GM21423 (cell line): Measurements from ENCODE around the gene TTLL11.
"Not testable (repeated sequence)": the region's sequence is repeated elsewhere in the genome, so short reads cannot be mapped to it uniquely, and the experiment has no call there.

ENCODE experiments used
- ATAC-seq: cut with Tn5 transposase; IDR thresholded peaks from one replicate; pipeline ENCODE4 v1.9.1; 2021; ENCODE audit warnings: mild to moderate bottlenecking, moderate library complexity; ENCODE audit not compliant: unreplicated experiment

The TTLL11 gene

DNA sequence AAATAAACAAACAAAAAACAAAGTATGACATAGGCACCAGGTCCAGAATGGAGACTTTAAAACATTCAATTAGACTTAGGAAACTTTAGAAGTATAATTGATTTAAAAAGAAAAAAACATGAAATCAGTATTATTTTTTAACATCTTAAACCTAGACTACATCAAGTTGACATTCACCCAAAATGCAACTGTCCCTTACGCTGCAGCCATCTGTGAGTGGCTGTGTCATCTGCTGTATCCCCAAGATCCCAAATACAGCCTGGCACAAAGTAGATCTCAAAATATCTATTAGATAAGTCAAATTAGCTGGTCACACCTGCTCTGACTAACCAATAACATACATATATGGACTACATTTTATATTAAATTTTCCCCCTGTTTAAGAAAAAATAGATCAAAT is 7.8 kb downstream of the TTLL11 start:
- ATAC-seq, result no peak

DNA sequence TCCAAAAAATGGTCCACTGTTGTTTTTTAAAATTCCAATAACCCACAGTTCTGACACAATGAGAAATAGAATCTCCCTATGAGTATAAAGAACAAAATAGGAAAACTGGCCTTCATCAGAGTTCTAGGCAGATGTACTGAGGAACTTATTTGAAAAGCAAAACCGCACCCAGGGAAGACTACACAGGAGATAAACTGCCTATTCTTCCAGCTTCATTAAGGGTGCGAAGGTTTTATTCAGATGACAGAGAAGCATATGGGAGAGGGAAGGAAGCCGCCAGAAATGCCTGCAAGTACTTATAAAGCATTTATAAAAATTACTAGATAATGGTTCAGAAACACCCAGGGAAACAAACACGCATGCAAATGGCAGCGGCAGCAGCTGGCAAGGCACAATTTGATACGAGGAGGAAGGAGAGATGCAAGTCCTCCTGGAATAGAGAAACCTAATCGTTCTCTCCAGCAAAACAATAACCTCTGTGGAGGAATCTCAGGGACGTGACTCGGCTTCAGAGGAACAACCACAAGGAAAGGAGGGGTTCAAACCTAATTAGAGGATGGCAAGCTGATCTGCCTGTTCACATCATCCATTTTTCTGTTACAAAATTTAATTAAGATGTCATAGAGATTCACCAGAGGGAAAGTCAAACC is 9.0 kb downstream of the TTLL11 start:
- ATAC-seq, result no peak

- ATAC-seq, result no peak
These were observed 12.1 kb downstream of the TTLL11 start for GRCh38 chr9:122080986-122081385.

DNA sequence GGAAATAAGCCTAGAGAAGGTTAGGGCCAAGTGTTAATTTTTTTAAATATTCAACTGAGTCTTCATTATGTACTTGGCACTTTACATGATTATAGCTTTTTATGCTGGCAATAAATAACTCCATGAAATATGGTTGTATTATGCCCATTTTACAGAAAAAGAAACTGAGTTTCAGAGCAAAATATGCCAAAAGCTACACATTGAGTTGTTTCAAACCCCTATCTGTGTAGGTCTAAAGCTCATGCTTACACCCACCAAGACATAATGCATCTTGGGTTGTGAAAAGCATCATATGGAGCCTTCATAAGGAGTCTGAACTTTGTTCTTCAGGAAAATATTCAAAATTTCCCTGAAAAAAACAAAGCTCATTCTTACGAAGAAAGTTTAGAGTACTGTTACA is 14.6 kb downstream of the TTLL11 start:
- ATAC-seq, result no peak

- no peak for ATAC-seq
These were observed 16.3 kb downstream of the TTLL11 start for GRCh38 chr9:122076773-122077172.

DNA sequence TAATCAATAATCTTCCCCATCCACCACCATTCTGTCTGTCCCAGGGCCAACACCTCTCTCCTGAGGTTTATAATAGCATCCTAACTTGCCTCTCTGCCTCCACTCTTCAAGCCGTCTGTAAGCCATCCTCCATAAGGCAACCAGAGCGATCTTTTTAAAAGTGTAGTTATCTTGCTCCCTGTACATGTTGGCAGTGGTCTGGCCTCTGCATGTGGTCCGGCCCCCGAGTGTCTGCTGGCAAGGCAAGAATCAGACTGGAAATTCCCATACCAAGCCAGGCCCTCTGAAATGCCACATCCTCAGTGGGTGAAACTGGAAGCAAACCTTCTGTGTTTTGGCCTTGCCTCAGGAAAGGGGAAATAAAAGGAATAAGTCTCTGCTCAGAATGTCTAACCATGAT is 17.0 kb downstream of the TTLL11 start:
- ATAC-seq, result no peak

DNA sequence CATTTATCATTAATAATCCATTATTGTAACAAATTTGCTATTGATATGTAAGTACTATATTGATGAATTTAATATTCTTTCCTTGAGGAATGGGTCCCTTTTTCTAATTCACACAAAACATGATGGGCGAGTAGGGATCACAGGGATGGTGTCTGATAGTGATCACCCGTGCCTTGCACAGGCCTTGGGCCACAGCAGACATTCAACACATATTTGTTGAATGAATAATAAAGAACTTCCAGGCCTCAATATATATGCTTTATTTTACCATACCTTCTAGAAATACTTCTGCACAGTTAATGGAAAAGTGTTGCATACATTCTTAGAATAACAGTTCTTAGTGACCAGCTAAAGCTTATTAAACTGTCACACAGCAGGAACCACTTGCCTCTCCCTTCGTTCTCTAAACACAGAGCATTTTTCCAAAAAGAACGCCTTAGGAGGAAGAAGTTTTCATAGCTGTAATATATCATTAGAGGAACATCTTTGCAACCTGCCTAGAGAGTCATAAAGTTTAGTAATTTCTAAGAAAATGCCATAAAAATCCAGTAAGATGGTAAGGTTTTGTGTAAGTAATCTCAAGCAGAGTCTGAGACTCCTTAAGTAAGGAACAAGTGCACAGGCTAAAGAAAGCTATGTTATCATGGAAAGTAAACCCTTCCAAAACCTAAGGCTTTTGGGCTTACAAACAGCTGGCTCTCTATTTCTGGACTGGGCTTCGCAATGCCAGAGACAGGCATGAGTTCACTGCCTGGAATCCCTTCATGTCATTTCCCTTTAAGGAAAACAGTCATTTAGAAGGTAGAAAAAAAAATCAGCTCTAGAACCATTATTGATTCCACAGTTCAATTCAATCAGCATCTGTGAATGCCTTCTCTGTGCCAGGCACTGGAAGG is 17.7 kb downstream of the TTLL11 start:
- no peak for ATAC-seq

DNA sequence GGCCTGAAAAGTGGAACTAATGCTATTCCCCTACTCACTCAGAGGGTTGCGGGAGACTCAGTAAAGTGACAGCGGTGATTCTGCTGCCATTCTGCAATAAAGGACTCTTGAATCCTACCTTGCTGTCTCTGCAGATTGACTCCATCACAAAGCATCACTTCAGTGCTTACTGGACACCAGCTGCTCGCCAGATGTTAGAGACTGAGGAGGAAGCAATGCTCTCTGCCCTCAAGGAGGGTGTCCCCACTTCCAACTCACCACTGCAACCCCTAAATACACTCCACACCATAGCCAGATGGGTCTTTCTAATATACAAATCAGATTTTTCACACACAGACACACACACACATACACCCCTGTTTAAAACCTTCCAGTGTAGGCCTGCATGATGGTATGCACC is 21.4 kb downstream of the TTLL11 start:
- no peak for ATAC-seq

DNA sequence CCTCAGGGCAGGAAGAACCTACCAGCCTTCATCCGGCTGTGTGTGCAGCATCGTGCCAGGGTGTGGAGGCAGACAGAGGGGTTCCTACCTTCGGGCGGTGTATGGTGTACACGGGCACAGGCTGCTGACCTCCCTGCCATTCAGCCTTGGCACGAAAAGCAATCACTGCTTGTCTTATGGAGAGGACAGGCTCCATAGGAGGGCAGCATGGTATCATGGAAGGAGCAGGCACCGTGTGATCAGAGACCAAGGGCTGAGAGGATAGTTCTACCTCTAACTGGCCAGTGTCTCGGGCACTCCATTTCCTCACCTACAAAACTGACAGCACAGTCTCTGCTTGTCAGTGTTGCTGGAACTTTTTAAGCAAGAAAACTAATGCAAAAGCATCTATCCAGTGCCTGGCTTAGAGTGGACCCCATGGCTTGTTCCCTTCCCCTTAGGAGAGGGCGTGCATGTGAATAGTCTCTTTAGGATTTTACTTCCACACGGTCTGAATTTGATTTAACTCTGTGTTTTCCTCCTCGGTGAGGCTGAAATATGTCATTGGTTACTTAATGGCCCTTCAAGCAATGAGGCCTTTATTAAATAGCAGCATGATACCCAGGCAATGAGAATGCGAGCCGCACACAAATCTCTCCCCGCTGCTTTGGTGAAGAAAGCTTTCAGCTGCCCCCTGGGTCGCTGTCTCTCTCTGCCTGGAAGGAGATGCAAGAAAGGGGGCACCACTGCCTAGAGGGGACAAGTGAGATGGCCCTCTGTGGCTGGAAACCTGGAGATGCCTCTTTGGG is 22.2 kb downstream of the TTLL11 start:
- no peak for ATAC-seq

- ATAC-seq, result not testable (repeated sequence)
These were observed 26.4 kb downstream of the TTLL11 start for GRCh38 chr9:122066680-122067079.

DNA sequence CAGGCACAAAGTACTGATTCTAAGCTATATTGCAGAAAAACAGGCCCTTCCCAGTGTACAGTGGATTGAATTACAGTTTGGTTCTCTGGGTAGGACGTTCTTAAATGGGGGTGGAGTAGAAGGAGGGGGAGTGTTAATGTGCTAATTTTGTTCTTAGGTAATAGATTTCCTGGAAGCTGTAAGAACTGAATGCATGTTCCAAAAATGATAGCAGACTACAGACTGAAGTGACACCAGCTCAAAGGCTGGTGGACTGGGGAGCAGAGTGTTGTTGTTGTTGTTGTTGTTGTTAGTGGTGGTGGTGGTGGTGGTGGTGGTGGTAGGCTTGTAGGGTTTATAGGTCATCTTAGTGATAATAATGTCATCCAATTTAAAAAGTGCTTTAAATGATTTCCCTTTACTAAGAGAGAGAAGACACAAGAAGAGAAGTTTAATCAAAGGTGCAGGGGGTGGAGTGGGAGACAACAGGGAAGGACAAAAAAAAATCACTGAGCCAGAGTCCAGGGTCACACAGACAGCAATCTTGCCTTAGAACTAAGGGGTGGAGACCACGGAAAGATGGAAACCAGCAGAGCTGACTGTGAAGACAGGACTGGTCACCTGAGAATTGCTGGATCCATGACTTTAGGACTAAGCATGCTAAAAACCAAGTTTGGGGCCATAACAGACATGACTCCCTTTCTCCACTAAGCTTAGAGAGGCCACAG is 27.0 kb downstream of the TTLL11 start:
- ATAC-seq, result no peak

GRCh38 chr9:122060481-122060880 is 32.6 kb downstream of the TTLL11 start:
- no peak for ATAC-seq

DNA sequence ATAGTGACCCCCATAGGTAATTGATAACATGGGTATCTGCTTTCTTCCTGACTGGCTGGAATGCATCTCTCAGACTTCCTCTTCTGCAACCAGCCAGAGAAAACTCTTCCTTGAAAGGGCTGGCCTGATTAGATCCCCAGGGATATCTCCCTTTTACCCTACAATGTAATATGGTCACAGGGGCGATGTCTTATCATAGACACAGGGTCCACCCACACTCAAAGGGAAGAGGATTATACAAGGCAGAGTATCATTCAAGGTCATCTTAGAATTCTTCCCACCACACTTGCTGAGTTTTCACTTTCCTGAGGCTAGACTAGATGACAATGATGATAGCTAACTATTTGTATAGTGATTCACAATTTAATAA is 33.2 kb downstream of the TTLL11 start:
- no peak for ATAC-seq

- ATAC-seq, result no peak
These were observed 33.7 kb downstream of the TTLL11 start for GRCh38 chr9:122059214-122059954.

GRCh38 chr9:122058709-122059108 is 34.4 kb downstream of the TTLL11 start:
- ATAC-seq, result no peak

GRCh38 chr9:122058051-122058450 is 35.1 kb downstream of the TTLL11 start:
- no peak for ATAC-seq

- ATAC-seq, result no peak
These were observed 35.9 kb downstream of the TTLL11 start for GRCh38 chr9:122057211-122057610.

DNA sequence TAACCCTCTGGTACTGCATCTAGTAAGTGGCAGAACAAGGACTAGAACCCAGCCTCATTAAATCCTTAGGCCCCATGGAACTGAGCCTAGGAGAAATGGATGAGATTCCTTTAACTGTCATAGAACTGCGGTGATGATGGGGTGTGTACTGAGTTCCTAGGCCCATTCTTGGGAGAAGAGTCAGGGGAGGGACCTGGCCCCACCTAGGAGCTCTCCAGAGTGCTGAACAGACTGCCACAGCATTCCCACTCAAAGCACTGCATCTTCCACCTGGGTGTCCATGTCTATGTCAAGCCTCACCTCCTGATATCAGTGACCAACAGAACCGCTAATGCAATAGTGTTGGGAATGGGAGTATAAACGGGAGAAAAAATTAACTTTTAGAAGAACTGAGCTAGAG is 36.6 kb downstream of the TTLL11 start:
- ATAC-seq, result no peak

GRCh38 chr9:122055701-122056100 is 37.4 kb downstream of the TTLL11 start:
- no peak for ATAC-seq

- no peak for ATAC-seq
These were observed 39.3 kb downstream of the TTLL11 start for GRCh38 chr9:122053567-122054350.
